ENCODE data around the gene MRGPRX3. TPM values are rescaled to one million over a fixed set of nuclear protein-coding genes. Genes with fewer than 3 reads are reported as not detected.
"Not testable (repeated sequence)": the region's sequence is repeated elsewhere in the genome, so short reads cannot be mapped to it uniquely, and the experiment has no call there.

MRGPRX3 gene
- total and polyA plus RNA-seq, 4 donors: not detected

DNA sequence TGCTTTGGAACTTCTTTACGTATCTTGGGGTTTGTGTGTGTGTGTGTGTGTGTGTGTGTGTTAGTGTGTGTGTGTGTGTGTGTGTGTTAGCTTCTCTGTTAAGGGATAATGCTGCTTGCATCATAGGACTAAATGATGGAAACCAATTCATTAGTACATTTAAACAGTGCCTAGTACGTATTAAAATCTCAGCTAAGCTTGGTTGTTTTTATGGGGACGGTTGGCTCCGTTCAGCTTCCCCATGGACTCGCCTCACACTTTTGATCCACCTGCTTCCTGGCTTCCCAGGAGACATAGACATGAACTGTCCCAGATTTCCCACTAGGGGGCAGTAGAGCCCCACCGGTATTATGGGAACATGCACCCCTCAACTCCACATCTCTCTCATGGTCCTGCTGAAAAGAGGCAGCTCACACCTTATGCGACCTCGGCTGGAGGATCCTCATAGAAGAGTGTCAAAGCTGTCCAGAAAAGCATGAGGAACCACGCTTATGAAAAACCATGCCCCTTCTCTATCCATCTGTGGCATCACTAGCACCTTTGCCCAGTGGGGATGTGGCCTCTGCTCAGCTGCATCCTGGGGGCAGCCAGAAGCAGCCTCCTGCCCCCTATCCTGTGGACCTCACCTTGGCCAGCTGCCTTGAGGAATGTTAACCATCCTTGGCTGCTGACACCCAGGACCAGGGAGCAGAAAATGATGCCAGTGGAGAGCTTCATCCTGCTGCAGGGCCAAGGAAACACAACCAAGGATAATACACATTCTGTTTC is 16.8 kb upstream of the MRGPRX3 start:
- H3K27me3 ChIP-seq (ENCODE audit: control insufficient read depth in 4 of 4, insufficient read depth in 4 of 4, low read length in 3 of 4): no peaks in the 10 kb centered on the region
- no peaks in the 10 kb centered on the region for H3K36me3 ChIP-seq (ENCODE audit: control insufficient read depth in 4 of 4, insufficient read depth in 3 of 4, low read depth in 1 of 4, low read length in 3 of 4)
- H3K4me1 ChIP-seq (ENCODE audit: control insufficient read depth in 4 of 4, insufficient read depth in 4 of 4, low read length in 3 of 4): peaks cover 0 to 6% (median 2%) of the 10 kb centered on the region in 4 donors
- no peak overlapping the region for H3K4me3 ChIP-seq (ENCODE audit: low read depth in 1 of 3, low read length in 3 of 3)
- no peak overlapping the region for H3K9ac ChIP-seq (ENCODE audit: low read depth in 1 of 2, low read length in 2 of 2)
- DNase-seq (ENCODE audit: low spot score): peak; percentile 63
- H3K9me3 ChIP-seq (ENCODE audit: control insufficient read depth in 4 of 4, low read length in 3 of 4): no peaks in the 10 kb centered on the region
- no peak overlapping the region for H3K27ac ChIP-seq (ENCODE audit: low read depth in 1 of 2, low read length in 2 of 2)
- 5% methylated on average over 9 of the region's 9 CpGs for whole genome bisulfite sequencing
- TF ChIP-seq RAD21 (IDR thresholded peaks at IDR 0.05) (peak; percentile 90 to 93), JUND (IDR thresholded peaks at IDR 0.05) (no peak)
- TF ChIP-seq, protein P1, sequence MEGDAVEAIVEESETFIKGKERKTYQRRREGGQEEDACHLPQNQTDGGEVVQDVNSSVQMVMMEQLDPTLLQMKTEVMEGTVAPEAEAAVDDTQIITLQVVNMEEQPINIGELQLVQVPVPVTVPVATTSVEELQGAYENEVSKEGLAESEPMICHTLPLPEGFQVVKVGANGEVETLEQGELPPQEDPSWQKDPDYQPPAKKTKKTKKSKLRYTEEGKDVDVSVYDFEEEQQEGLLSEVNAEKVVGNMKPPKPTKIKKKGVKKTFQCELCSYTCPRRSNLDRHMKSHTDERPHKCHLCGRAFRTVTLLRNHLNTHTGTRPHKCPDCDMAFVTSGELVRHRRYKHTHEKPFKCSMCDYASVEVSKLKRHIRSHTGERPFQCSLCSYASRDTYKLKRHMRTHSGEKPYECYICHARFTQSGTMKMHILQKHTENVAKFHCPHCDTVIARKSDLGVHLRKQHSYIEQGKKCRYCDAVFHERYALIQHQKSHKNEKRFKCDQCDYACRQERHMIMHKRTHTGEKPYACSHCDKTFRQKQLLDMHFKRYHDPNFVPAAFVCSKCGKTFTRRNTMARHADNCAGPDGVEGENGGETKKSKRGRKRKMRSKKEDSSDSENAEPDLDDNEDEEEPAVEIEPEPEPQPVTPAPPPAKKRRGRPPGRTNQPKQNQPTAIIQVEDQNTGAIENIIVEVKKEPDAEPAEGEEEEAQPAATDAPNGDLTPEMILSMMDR (IDR thresholded peaks at IDR 0.05; ENCODE audit: low read depth, low read length, missing input control): peak; percentile 94
- TF ChIP-seq, protein P2, sequence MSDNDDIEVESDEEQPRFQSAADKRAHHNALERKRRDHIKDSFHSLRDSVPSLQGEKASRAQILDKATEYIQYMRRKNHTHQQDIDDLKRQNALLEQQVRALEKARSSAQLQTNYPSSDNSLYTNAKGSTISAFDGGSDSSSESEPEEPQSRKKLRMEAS (IDR thresholded peaks at IDR 0.05): no peak

DNA sequence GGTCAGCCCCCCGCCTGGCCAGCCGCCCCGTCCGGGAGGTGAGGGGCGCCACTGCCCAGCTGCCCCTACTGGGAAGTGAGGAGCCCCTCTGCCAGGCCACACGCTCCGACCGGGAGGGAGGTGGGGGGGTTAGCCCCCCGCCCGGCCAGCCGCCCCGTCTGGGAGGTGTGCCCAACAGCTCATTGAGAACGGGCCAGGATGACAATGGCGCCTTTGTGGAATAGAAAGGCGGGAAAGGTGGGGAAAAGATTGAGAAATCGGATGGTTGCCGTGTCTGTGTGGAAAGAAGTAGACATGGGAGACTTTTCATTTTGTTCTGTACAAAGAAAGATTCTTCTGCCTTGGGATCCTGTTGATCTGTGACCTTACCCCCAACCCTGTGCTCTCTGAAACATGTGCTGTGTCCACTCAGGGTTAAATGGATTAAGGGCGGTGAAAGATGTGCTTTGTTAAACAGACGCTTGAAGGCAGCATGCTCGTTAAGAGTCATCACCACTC is 11.0 kb upstream of the MRGPRX3 start:
- H3K9me3 ChIP-seq (ENCODE audit: control insufficient read depth in 4 of 4, low read length in 3 of 4); DNase-seq (ENCODE audit: low spot score); H3K27me3 ChIP-seq (ENCODE audit: control insufficient read depth in 4 of 4, insufficient read depth in 4 of 4, low read length in 3 of 4); H3K9ac ChIP-seq (ENCODE audit: low read depth in 1 of 2, low read length in 2 of 2); H3K27ac ChIP-seq (ENCODE audit: low read depth in 1 of 2, low read length in 2 of 2); H3K36me3 ChIP-seq (ENCODE audit: control insufficient read depth in 4 of 4, insufficient read depth in 3 of 4, low read depth in 1 of 4, low read length in 3 of 4); H3K4me1 ChIP-seq (ENCODE audit: control insufficient read depth in 4 of 4, insufficient read depth in 4 of 4, low read length in 3 of 4); H3K4me3 ChIP-seq (ENCODE audit: low read depth in 1 of 3, low read length in 3 of 3): not testable (repeated sequence)
- 83% methylated on average over 20 of the region's 20 CpGs for WGBS

DNA sequence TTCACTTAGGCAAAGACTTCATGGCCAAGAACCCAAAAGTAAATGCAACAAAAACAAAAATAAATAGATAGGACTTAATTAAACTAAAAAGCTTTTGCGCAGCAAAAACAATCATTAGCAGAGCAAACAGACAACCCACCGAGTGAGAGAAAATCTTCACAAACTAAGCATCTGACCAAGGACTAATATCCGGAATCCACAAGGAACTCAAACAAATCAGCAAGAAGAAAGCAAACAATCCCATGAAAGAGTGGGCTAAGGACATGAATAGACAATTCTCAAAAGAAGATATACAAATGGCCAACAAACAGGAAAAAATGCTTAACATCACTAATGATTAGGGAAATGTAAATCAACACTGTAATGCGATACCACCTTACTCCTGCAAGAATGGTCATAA is 1.3 kb upstream of the MRGPRX3 start:
- not testable (repeated sequence) for H3K9me3 ChIP-seq (ENCODE audit: control insufficient read depth in 4 of 4, low read length in 3 of 4); H3K9ac ChIP-seq (ENCODE audit: low read depth in 1 of 2, low read length in 2 of 2); H3K36me3 ChIP-seq (ENCODE audit: control insufficient read depth in 4 of 4, insufficient read depth in 3 of 4, low read depth in 1 of 4, low read length in 3 of 4); H3K4me3 ChIP-seq (ENCODE audit: low read depth in 1 of 3, low read length in 3 of 3); H3K27me3 ChIP-seq (ENCODE audit: control insufficient read depth in 4 of 4, insufficient read depth in 4 of 4, low read length in 3 of 4); H3K27ac ChIP-seq (ENCODE audit: low read depth in 1 of 2, low read length in 2 of 2); DNase-seq (ENCODE audit: low spot score); H3K4me1 ChIP-seq (ENCODE audit: control insufficient read depth in 4 of 4, insufficient read depth in 4 of 4, low read length in 3 of 4)
- WGBS: 78% methylated on average over 4 of the region's 4 CpGs

DNA sequence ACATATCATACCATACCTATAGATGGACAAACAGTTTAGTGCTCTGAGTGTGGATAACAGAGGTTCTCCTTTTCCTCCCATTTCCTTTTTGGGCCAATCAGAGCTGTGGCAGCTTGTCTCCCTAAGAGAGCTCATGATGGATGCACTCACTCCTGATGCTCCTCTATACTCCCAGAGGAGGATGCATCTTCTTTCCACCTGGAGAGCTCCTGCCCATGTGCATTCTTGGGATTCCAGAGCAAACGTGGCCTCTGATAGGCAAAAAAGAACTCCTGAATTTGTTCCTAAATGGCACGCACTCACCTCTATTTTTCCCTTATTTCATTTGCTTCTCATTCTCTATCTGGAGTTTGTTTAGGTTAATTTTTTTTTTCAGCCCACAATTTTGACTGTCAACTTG is 2.9 kb downstream of the MRGPRX3 start:
- no peak overlapping the region for H3K9ac ChIP-seq (ENCODE audit: low read depth in 1 of 2, low read length in 2 of 2)
- no peaks in the 10 kb centered on the region for H3K36me3 ChIP-seq (ENCODE audit: control insufficient read depth in 4 of 4, insufficient read depth in 3 of 4, low read depth in 1 of 4, low read length in 3 of 4)
- H3K4me1 ChIP-seq (ENCODE audit: control insufficient read depth in 4 of 4, insufficient read depth in 4 of 4, low read length in 3 of 4): no peaks in the 10 kb centered on the region
- H3K27ac ChIP-seq (ENCODE audit: low read depth in 1 of 2, low read length in 2 of 2): no peak overlapping the region
- TF ChIP-seq FOXA1 (IDR thresholded peaks at IDR 0.05): no peak
- H3K9me3 ChIP-seq (ENCODE audit: control insufficient read depth in 4 of 4, low read length in 3 of 4): no peaks in the 10 kb centered on the region
- no peaks in the 10 kb centered on the region for H3K27me3 ChIP-seq (ENCODE audit: control insufficient read depth in 4 of 4, insufficient read depth in 4 of 4, low read length in 3 of 4)
- DNase-seq (ENCODE audit: low spot score): no peak
- WGBS: 52% methylated on average over 2 of the region's 2 CpGs
- no peak overlapping the region for H3K4me3 ChIP-seq (ENCODE audit: low read depth in 1 of 3, low read length in 3 of 3)

Data from liver (tissue), 9 donors.